C4-2B (cell line): Measurements from ENCODE around the gene VWF.

Experiments used
- ZFX ChIP-seq: fragments of 450-650 bp; IDR thresholded peaks from 2 replicates; pipeline ENCODE4 v1.6.1; 2017
- TF ChIP-seq, protein P1 (sequence below): fragments of 450-650 bp; conservative IDR thresholded peaks from 2 replicates; pipeline ENCODE4 v1.5.1; 2017; ENCODE audit warnings: mild to moderate bottlenecking

DNA sequence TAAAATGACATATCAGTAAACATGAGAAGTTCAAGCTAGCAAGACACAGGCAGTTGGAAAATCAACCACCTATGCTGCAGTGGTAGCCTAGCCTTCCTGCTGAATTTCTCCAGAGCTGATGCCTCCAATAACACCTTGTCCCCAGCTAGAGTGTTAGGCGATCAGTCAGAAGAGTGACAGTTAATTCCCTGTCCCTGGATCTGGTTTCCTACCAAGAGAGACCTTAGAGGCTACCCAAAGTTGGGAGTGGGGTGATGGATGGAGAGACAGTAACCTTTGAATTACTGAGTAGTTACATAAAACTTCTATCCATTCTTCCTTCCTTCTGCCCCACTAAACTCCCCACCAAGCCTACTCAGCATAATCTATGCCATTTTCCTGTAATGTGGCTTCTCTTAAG, 177.5 kb downstream of the VWF start:
- TF ChIP-seq, protein P1, sequence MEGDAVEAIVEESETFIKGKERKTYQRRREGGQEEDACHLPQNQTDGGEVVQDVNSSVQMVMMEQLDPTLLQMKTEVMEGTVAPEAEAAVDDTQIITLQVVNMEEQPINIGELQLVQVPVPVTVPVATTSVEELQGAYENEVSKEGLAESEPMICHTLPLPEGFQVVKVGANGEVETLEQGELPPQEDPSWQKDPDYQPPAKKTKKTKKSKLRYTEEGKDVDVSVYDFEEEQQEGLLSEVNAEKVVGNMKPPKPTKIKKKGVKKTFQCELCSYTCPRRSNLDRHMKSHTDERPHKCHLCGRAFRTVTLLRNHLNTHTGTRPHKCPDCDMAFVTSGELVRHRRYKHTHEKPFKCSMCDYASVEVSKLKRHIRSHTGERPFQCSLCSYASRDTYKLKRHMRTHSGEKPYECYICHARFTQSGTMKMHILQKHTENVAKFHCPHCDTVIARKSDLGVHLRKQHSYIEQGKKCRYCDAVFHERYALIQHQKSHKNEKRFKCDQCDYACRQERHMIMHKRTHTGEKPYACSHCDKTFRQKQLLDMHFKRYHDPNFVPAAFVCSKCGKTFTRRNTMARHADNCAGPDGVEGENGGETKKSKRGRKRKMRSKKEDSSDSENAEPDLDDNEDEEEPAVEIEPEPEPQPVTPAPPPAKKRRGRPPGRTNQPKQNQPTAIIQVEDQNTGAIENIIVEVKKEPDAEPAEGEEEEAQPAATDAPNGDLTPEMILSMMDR, result no peak
- TF ChIP-seq ZFX, result no peak
